ACHN (cell line): Measurements from ENCODE around the gene AGO4.
"Not testable (repeated sequence)": the region's sequence is repeated elsewhere in the genome, so short reads cannot be mapped to it uniquely, and the experiment has no call there.

Experiments used
- DNase-seq: peaks from one replicate; pipeline ENCODE4 v3.0.0-alpha.2; 2015
- in situ Hi-C: cut with HindIII; loops from 2 replicates; pipeline ENCODE4 v1.10.0; 2017; ENCODE audit warnings: low sequenced_read_pairs, low pct_ligation_motif_present, low pct_unique_long_range_greater_than_20kb

The AGO4 gene

DNA sequence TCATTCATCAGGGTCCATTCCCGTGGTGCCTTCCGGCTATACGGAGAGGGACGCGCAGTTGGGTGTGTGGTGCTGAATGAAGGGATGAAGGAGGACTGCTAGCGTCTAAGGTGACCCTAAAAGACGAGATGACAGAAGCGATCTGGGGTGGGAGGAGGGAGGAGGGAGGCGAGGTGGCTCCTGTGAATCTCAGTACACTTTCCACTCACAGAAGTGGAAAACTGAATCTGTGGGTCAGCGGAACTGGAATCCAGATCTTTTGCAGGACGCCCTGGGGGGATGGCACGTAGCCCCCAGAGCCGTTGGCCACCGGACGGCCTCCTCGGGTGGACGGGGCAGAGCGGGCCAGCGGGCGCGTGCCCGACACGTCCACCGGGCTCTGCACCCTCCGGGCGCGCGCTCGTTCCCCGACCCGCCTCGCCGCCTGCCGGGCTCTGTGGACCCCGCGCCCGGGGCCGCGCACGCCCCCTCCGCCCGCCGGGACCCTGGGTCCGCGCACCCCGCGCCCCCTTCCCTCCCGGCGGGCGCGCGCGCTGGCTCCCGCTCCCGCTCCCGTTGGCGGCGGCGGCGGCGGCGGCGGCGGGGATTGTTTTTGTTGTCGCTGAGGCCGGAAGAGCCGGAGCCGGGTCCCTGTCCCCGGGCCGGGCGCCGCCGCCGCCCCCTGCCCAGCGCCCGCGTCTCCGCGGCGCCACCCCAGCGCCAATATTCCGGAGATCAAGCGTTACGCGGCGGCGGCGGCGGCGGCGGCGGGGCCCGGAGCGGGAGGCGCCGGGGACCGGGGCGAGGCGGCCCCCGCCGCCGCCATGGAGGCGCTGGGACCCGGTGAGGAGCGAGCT, at the start of gene AGO4:
TSS of gene AGO4 (plus strand) at position 403 of the 836 bp plus-strand sequence. CDS start at position 804, 401 bp downstream.
- DNase-seq: peak; percentile 40
- in situ Hi-C loops: no loop called here

DNA sequence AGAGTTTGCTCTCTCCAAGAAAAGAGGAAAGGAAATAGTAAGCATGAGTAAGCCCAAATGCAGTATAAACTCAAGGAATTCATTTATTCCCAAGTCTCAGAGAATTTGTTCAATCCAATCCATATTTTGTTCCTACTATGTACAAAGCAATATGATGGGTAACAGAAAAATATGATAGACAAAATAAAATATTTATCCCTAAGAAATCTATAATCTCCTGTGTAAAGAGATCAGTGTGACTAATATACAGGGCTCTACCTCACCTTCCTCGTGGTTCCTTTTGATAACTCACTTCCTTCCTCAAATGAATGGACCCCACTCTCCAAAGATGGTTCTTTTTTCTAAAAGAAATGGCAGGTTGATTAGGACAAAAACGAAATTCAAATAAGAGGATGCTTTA, 45.7 kb upstream of the AGO4 start:
- in situ Hi-C loops: no loop called here
- no peak for DNase-seq

GRCh38 chr1:35763201-35763600, 44.6 kb upstream of the AGO4 start:
- in situ Hi-C loops: no loop called here
- no peak for DNase-seq

- in situ Hi-C loops: no loop called here
- DNase-seq: no peak
These were observed 43.5 kb upstream of the AGO4 start for GRCh38 chr1:35764283-35764682.

- DNase-seq: peak; percentile 0
- in situ Hi-C loops: no loop called here
These were observed 39.2 kb upstream of the AGO4 start for GRCh38 chr1:35768350-35769187.

- DNase-seq: peak; percentile 86
- in situ Hi-C loops: no loop called here
These were observed 38.5 kb upstream of the AGO4 start for GRCh38 chr1:35769188-35769758.

DNA sequence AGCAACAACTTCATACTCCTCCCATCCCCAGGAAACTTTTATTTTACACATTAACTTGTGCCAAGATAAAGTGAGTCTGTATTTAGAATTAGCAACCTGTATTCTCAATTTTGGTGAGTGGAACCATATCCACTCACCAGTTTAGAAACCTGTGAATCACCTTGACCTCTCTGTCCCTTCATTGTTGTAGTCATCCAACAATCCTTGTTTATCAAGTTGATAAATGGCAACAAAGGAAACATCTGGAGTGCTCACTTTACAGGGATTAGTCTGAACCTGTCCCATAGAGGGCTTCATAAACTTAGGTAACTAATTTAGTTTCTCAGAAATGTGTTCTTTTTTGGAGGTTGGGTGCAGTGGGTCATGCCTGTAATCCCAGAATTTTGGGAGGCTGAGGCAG, 34.1 kb upstream of the AGO4 start:
- in situ Hi-C loops: no loop called here

DNA sequence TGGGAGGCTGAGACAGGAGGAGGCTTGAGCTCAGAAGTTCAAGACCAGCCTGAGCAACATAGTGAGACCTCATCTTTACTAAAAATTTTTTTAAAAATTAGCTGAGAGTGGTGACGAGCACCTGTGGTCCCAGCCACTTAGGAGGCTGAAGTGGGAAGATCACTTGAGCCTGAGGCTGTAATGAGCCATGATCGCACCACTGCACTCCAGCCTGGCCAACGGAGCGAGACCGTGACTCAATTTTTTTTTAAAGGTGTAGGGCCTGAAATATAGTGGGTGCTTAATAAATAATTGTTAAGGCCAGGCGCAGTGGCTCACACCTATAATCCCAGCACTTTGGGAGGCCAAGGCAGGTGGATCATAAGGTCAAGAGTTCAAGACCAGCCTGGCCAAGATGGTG, 31.6 kb upstream of the AGO4 start:
- in situ Hi-C loops, DNase-seq: not testable (repeated sequence)

More for the DNA sequence above, 34.1 kb upstream of the AGO4 start:
- DNase-seq: no peak

DNA sequence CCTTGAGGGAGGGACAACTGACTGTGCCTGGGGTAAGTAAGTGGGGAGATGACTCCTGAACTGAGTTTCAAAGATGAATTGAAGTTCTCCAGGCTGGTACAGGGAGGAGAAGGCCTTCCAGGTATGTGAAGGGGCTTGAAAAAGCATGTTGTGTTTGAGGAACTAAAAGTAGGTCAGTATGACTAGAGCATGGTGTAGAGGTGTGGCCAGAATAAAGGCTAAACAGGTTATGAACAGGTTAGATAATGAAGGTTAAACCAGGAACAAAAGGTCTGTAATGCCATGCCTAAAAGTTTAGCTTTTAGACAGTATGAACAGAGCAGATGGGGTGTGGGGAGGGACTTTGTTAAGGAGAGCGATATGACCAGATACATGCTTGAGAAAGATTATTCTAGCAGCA, 30.7 kb upstream of the AGO4 start:
- DNase-seq: no peak

DNA sequence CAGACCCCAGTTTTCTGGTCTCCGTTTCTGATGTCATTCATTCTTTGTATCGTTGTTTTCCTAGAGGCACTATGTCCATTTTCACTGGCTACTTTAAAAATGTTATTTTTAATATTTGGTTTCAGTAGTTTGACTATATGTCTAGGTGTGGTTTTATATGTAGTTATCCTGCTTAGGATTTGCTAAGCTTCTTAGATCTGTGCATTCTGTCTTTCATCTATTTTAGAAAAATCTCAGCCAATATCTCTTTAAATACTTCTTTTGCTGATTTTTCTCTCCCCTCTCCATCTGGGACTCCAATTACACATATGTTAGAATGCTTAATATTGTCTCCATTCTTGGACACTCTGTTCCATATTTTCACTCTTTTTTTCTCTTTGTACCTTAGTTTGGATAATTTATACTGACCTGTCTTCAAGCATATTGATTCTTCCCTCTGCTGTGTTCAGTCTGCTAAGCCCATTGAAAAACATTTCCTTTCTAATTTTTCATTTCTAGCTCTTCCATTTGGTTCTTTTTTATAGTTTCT, 24.7 kb upstream of the AGO4 start:
- no peak for DNase-seq
- in situ Hi-C loops: no loop called here

More for the DNA sequence above, 30.7 kb upstream of the AGO4 start:
- in situ Hi-C loops: no loop called here

DNA sequence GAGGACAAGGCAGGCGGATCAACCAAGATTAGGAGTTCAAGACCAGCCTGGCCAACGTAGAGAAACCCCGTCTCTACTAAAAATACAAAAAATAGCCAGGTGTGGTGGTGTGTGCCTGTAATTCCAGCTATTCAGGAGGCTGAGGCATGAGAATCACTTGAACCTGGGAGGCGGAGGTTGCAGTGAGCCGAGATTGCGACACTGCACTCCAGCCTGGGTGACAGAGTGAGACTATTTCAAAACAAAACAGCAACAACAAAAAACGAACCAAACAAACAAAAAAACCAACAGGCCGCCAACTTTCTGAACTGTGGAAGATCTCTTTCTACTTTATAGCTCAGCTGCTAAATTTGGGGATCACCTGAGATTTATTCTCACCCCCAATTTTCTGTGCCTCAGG, 23.5 kb upstream of the AGO4 start:
- in situ Hi-C loops, DNase-seq: not testable (repeated sequence)

DNA sequence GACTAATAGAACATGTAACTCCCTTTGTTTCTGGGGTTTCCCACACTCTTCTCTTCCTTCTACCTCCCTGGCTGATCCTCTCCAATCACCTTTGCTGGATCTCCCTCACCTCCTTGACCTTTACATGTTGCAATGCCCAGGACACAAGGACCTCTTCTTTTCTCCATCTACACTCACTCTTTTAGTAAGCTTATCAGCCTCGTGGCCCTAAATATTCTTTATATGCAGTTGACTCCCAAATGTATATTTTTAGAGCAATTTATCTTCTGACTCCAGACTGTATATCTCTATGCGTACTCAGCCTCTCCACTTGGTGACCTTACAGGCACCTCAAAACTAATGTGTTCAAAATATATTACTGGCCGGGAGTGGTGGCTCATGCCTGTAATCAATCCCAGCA, 19.7 kb upstream of the AGO4 start:
- DNase-seq: no peak
- in situ Hi-C loops: no loop called here

- no peak for DNase-seq
- in situ Hi-C loops: no loop called here
These were observed 17.1 kb upstream of the AGO4 start for GRCh38 chr1:35790670-35791069.

DNA sequence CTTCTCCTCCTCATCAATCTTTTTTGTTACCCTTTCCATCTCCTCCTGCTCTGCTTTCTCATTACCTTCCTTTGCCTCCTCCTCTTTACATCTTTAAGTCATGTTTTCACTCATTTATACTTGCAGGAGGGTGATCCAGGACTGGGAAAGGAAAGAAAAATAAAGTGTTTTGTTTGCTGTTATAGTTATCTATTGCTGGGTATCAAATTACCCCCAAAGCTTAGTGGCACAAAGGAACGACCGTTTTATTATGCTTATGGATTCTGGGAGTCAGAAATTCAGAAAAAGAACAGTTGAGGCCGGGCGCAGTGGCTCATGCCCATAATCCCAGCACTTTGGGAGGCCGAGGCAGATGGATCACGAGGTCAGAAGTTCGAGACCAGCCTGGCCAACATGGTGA, 12.5 kb upstream of the AGO4 start:
- DNase-seq: no peak
- in situ Hi-C loops: no loop called here

GRCh38 chr1:35797380-35797779, 10.4 kb upstream of the AGO4 start:
- in situ Hi-C loops: no loop called here
- no peak for DNase-seq

DNA sequence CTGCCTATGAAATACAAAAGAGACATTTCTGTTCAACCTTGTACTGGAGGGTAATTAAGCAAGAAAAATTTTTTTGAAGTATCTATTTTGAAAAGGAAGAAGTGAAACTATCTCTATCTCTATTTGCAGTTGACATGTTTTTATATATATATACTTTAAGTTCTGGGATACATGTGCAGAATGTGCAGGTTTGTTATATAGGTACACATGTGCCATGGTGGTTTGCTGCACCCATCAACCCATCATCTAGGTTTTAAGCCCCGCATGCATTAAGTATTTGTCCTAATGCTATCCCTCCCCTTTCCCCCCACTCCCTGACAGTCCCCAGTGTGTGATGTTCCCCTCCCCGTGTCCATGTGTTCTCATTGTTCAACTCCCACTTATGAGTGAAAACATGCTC, 9.8 kb upstream of the AGO4 start:
- in situ Hi-C loops: not testable (repeated sequence)

DNA sequence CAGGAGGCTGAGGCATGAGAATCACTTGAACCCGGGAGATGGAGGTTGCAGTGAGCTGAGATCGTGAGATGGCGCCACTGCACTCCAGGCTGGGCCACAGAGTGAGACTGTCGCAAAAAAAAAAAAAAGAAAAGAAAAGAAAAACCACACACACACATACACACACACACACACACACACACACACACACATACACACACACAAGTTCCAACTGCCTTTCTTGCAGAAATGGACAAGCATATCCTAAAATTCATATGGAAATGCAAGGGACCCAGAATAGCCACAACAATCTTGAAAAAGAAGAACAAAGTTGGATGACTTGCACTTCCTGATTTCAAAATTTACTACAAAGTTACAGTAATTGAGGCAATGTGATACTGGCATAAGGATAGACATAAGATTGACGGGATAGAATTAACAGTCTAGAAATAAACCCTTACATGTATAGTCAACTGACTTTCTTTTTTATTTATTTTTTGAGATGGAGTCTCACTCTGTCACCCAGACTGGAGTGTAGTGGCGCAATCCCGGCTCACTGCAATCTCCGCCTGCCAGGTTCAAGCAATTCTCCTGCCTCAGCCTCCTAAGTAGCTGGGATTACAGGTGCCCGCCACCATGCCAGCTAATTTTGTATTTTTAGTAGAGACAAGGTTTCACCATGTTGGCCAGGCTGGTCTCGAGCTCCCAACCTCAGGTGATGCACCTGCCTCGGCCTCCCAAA, 7.5 kb upstream of the AGO4 start:
- in situ Hi-C loops, DNase-seq: not testable (repeated sequence)

More for the DNA sequence above, 9.8 kb upstream of the AGO4 start:
- DNase-seq: not testable (repeated sequence)

DNA sequence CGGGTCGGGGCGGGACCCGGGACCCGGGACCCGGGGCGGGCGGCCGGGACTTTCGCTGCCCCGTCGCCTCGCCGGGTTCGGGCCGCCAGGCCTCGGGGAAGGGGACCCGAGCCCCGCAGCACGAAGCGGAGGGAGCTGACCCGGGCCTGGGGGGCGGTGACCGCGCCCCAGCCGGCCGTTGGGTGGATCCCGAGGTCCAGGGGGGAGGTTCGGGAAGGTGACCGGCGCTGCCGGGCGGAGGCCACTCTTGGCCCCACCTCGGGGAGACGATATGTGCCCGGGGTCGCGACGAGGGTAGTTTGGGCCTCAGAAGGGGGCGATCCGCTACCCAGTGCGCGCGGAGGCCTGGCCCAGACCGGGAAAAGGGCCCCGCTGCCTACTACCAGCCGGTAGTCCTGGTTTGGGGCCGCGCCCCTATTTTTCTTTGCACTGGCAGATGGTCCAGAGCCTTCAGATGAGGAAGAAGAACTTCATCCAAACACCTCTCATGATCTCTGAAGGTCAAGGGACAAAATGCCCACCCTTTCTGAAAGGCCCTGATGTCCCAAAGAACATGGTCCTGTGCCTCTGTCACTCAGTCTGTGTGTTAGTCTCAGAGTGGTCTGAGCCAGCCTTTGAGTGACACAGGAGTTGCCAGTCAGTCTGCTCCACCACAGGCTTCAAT, 766 bp downstream of the AGO4 start:
- peak; percentile 10 for DNase-seq
- in situ Hi-C loops: no loop called here
